ENCODE measurements around the gene ATRIP. TPM values are rescaled to one million over a fixed set of nuclear protein-coding genes. Genes with fewer than 3 reads are reported as not detected.

The ATRIP gene
- total RNA-seq, 2 donors from 2014 or later: 3.2 to 8.6 TPM

GRCh38 chr3:48514431-48515227 is 68.1 kb downstream of the ATRIP start:
- intact Hi-C loops (cut with DNase I): no loop called here
- Histone ChIP-seq H3K9me3 (no peaks in the 10 kb centered on the region), H3K4me3 (no peak overlapping the region), H3K27me3 (no peaks in the 10 kb centered on the region), H3K4me1 (no peaks in the 10 kb centered on the region), H3K27ac (no peak overlapping the region), H3K36me3 (no peaks in the 10 kb centered on the region), H3K9ac (ENCODE audit: low read depth in 2 of 2, low read length in 2 of 2) (no peak overlapping the region)
- no peak for TF ChIP-seq CTCF (IDR thresholded peaks at IDR 0.05)
- no peak for DNase-seq

Other genes starting within 250 kb of the ATRIP start
- not detected for gene CAMP, start 223.2 kb upstream of the ATRIP start, total RNA-seq
- 10 to 100 TPM in 1 of 2 donors, 1 to 10 TPM in 1; 5.2 to 11.2 TPM for gene ZNF589, start 205.6 kb upstream of the ATRIP start, total RNA-seq
- 10 to 100 TPM; 23.1 to 34.9 TPM for gene NME6, start 145.4 kb upstream of the ATRIP start, total RNA-seq
- not detected for gene SPINK8, start 113.1 kb upstream of the ATRIP start, total RNA-seq
- not detected for gene FBXW12, start 74.5 kb upstream of the ATRIP start, total RNA-seq
- 100 to 1,000 TPM in 1 of 2 donors, 10 to 100 TPM in 1; 70.6 to 131 TPM for gene PLXNB1, start 16.7 kb upstream of the ATRIP start, total RNA-seq
- gene CCDC51, start 6.6 kb upstream of the ATRIP start, total RNA-seq: 10 to 100 TPM; 11.8 to 21.5 TPM
- 100 to 1,000 TPM; 185 to 259 TPM for gene TMA7, start 6.5 kb upstream of the ATRIP start, total RNA-seq
- 100 to 1,000 TPM; 115 to 123 TPM for gene SHISA5, start 57.4 kb downstream of the ATRIP start, total RNA-seq
- 10 to 100 TPM in 1 of 2 donors, 1 to 10 TPM in 1; 8.1 to 51.0 TPM for gene PFKFB4, start 110.1 kb downstream of the ATRIP start, total RNA-seq
- gene UCN2, start 117.0 kb downstream of the ATRIP start, total RNA-seq: not detected
- 1 to 10 TPM; 3.8 to 5.1 TPM for gene COL7A1, start 148.6 kb downstream of the ATRIP start, total RNA-seq
- 100 to 1,000 TPM; 682 to 753 TPM for gene UQCRC1, start 162.9 kb downstream of the ATRIP start, total RNA-seq
- gene TMEM89, start 175.0 kb downstream of the ATRIP start, total RNA-seq: under 1 TPM in 1 of 2 donors, not detected in 1; 0.42 TPM
- 100 to 1,000 TPM in 1 of 2 donors, 10 to 100 TPM in 1; 94.9 to 112 TPM for gene SLC26A6, start 188.7 kb downstream of the ATRIP start, total RNA-seq
- gene CELSR3, start 216.1 kb downstream of the ATRIP start, total RNA-seq: 1 to 10 TPM; 1.3 to 2.0 TPM
- 10 to 100 TPM; 24.3 to 29.7 TPM for gene NCKIPSD, start 239.2 kb downstream of the ATRIP start, total RNA-seq

Measured in colonic mucosa (tissue), 4 donors.